MV-4-11 (cell line): ENCODE data around the gene RBM38.
"Not testable (repeated sequence)": the region's sequence is repeated elsewhere in the genome, so short reads cannot be mapped to it uniquely, and the experiment has no call there.

Experiments used
- DNase-seq: peaks from one replicate; lab custom pipeline; 2025; lab: John Stamatoyannopoulos, UW

The RBM38 gene

GRCh38 chr20:57390604-57391438 lies at the start of gene RBM38:
RBM38 (plus strand) TSS chr20:57391396; CDS start chr20:57391582, 186 bp downstream.
- peak; percentile 27 for DNase-seq

DNA sequence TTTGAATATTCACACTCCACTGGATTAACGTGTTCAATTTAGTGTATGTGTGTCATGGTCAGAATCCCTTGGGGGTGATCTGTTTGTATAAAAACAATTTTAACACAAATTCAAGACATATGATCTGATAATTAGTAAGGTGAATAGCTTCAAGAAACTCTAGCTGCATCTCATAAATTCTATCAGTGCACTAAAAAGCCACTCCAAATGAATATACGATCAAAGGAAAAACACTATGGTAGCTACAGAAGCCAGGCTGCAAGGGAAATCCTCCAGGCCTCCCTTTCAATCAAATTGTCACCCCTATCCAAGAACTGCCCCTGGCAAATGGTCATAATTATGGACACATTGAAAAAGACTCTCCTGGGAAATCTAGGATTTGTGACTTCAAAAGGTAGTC lies 49.5 kb upstream of the RBM38 start:
- no peak for DNase-seq

- DNase-seq = no peak
Observed at GRCh38 chr20:57342829-57343228, 48.4 kb upstream of the RBM38 start.

DNA sequence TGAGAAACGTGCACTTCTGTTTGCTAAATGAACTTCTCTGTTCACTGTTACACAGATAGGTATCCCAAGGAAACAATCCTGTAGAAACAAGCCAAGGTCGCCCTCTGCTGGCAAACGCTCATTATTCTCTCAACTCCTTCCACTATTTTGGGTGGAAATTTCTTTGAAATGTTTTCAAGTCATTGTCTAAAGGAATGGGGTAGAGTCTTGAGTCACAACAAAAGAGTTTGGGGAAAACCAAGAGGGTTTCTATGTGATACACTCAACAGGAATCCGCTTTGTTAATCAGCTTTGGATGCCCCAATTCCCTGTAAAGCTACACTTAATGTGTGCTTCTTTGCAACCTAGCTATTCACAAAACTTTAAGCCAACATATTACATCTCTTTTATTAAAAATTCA lies 44.7 kb upstream of the RBM38 start:
- peak; percentile 63 for DNase-seq

DNA sequence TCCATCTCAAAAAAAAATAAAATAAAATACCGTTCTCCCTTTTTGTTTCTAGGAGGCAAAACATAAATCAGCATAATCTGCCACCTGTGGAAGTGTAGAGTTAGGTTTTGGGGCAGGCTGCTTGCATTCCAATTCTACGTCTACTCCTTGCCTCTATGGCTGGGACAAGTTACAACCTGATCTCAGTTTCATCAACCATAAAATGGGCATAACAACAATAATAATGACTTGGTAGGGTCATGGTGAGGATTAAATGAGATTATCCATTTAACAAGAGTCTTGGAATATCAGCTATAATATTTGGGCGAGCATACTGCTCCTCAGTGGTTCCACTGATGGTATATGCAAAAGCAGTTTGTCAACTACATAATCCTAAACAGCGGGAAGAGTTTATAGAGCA lies 43.8 kb upstream of the RBM38 start:
- no peak for DNase-seq

GRCh38 chr20:57348200-57348921 lies 42.8 kb upstream of the RBM38 start:
- DNase-seq = not testable (repeated sequence)

- not testable (repeated sequence) for DNase-seq
Observed at GRCh38 chr20:57348922-57349574, 42.1 kb upstream of the RBM38 start.

DNA sequence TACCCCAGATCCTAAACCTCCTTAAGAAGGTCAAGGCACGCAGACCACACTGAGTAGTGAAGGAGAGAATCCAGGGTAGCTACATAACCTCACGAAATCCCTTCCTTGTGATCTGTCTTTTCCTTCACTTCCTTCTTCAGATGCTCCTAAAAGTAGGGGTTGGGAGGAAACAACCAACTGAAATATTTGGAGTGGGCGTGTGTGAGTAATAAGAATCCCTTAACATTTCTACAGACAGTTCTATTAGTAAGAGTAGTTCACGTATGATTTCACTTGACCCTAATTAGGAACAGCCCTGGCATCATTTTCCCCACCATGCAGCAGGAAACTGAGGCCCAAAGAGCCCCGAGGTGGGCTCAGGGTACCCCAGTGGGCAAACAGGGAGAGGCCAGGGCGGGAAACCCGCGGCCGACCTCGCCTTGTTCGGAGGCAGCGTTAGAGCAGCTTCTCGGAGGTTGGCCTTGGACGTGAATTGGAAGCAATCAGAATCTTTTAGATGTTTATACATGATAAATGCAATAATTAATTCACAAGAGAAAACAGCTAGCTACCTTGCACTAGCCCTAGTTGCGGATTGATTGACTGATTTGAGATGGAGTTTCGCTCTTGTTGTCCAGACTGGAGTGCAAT lies 41.0 kb upstream of the RBM38 start:
- DNase-seq = no peak

DNA sequence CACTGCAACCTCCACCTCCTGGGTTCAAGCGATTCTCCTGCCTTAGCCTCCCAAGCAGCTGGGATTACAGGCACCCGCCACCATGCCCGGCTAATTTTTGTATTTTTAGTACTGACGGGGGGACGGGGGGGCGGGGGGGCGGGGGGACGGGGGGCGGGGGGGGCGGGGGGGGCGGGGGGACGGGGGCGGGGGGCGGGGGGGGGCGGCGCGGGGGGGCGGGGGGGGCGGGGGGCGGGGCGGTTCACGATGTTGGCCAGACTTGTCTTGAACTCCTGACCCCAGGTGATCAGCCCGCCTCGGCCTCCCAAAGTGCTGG lies 40.5 kb upstream of the RBM38 start:
- DNase-seq = not testable (repeated sequence)

DNA sequence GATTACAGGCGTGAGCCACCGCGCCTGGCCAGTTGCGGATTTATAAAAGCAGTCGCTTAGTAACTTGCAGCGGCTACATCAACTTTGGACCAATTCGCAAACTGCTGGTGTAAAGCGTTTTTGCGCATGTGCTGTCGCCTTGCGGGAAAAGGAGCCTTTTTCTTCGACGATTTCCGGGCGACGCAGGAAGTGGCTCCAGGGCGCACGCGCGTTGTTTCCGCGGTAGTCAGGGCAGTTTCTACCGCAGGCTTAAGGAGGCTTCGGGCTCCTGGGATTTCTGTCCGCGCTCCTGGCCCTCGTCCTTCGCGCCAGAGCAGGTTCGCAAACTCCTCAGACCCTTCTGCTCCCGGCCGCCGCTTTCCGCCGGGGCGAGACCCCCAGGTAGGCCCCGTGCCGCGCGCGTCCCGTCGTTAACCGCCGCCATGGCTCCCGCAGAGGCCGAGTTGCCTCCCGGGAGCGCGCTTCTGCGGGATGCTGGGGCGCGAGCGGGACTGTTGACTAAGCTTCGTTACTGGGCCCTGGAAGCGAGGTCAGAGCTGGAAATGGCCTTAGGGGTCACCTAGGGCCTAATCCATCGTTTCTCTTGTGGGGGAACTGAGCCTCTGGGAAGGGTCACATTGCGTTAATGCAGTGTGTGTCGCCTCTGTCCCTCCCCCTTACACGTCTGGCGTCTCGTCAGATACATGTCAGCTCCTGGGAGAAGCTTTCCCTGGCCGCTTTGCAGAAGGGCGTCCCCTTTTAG lies 40.0 kb upstream of the RBM38 start, which contains the start of gene RAE1:
RAE1 (plus strand) TSS at position 214 of the 742 bp plus-strand sequence. CDS start 2,784 bp downstream, outside the sequence.
- peak; percentile 92 for DNase-seq

DNA sequence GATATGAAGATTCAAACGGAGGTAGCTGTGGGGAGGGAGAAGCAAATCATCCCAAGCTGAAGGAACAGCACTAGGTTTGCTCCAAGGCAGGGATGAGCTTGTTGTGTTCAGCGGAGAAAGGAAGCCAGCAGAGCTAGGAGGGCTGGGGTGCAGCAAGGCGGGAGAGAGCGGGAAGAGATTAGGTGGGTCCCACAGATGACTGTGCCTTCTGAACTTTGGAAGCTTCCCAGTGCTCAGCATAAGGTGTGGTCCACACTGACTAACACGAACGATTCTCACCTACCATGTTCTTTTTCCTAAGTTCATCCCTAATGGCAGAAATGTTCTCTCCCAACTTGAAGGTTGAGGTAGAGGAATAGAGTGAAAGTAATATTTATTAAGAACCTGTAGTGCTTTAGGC lies 38.9 kb upstream of the RBM38 start:
- no peak for DNase-seq

- DNase-seq = no peak
Observed at GRCh38 chr20:57353351-57353750, 37.8 kb upstream of the RBM38 start.

- DNase-seq = no peak
Observed at GRCh38 chr20:57361517-57361916, 29.7 kb upstream of the RBM38 start.

DNA sequence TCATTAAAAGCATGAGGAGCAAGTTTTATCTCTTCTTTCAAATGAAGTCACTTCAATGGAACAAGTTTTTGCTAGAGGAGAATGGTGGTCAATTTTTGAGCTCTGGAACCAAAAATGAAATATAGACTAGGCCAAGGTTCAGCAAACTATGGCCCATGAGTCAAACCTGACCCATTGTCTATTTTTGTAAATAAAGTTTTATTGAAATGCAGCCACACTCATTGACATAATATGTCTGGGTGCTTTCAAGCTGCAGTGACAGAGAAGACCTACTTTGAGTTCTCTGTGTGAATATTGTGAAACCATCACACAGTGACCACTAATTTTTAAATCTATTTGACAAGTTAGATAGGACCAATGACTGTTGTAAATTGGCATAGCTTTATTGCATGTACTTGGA lies 26.7 kb upstream of the RBM38 start:
- no peak for DNase-seq

GRCh38 chr20:57369596-57369995 lies 21.6 kb upstream of the RBM38 start:
- peak; percentile 63 for DNase-seq

- no peak for DNase-seq
Observed at GRCh38 chr20:57370316-57370715, 20.9 kb upstream of the RBM38 start.

GRCh38 chr20:57371363-57371762 lies 19.8 kb upstream of the RBM38 start:
- DNase-seq = no peak

DNA sequence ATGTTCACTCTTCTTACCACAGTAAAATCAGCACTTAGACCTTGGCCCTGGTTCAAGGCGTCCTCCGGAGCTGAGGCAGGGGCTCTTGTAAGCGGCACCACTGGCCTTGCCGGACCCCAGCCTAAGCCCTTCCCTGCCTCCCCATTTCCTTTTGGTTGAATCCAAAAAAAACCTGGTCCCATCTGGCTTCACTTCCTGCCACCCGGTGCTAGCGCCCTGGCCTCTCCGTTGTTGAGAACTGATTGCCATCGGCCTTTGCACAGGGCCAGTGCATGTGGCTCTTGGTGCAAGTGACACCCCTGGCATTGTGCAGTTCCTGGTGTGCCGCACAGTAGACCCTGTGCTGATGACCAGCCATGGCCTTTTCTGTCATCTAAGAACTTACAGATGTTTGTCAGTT lies 19.0 kb upstream of the RBM38 start:
- DNase-seq = no peak

DNA sequence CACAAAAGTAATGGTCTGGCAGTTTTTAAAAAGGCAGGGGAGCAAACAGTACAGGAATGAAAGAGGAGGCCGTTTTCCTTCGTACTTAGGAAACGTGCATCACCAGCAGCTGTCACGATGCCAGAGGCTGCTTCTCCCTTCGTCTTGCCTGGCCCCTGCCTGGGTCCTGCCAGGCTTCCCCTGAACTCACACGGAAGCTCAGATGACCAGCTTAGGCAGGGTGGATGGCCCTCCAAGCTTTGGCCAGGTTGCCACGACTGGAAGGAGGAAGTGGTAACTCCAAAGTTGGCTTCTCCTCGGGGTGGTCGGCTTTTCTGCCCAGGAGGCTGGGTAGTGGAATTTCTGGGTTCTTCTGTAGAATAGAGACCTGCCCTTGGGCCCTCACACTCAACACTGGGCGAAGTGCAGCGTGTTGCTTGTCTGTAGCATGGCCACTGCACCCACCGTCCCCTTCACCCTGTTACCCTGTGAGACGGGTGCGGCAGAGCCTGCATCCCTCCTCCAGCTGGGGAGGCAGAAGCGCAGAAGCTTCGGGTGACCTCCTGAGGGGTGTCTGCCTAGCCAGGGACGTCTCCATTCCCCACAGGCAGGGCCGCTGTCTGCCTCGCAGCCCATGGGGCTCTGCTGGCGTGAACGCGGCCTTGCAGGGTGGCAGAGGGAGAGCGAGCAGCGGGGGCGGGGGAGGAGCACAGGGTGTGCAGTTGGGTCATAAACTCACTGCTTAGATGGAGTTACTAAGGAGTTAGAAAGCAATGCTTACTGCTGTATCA lies 18.4 kb upstream of the RBM38 start:
- DNase-seq = no peak

DNA sequence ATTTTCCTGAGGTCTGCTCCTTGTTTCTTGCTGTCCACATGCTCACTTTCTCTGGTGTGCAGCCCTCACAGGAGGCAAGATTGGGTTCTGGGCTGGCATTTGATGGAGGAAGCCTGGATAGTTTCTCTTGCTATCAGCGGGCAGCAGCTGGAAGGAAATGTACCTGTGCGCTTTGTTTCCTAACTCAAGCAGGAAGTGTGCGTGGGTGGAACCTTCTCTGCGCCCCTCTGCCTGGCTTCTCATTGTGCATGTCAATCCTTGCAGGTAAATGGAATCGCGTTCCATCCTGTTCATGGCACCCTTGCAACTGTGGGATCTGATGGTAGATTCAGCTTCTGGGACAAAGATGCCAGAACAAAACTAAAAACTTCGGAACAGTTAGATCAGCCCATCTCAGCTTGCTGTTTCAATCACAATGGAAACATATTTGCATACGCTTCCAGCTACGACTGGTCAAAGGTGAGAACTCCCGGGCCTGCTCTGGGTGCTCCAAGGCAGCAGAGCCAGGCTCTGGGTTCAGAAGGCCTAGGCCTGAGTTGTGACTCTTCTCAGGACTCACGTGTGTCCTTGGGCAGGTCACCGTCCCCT lies 16.8 kb upstream of the RBM38 start:
- no peak for DNase-seq
